ENCODE results near the gene RENBP. TPM values are rescaled to one million over a fixed set of nuclear protein-coding genes. Genes with fewer than 3 reads are reported as not detected.

The RENBP gene
- total and polyA plus RNA-seq, 4 donors = 16.6 to 90.8 (median 62.0) TPM

GRCh38 chrX:153925739-153926551 is 18.5 kb downstream of the RENBP start, which contains the start of gene ARHGAP4:
Gene ARHGAP4 (minus strand): TSS chrX:153926264. CDS start chrX:153926202, 62 bp downstream.
- no peak for DNase-seq
- H3K4me3 ChIP-seq = peak within 1 kb of the TSS; percentile 49
- no peak for TF ChIP-seq CTCF (IDR thresholded peaks at IDR 0.05; ENCODE audit: control extremely low read depth, extremely low read depth)
- no peaks in the 10 kb centered on the region for H3K27me3 ChIP-seq (ENCODE audit: control insufficient read depth in 3 of 3, insufficient read depth in 3 of 3, low read length in 2 of 3)
- H3K36me3 ChIP-seq (ENCODE audit: control insufficient read depth in 4 of 4, insufficient read depth in 4 of 4, low read length in 4 of 4) = peaks cover 0 to 3% (median 0%) of the 10 kb centered on the region in 4 donors
- peaks cover 0 to 34% (median 12%) of the 10 kb centered on the region in 5 donors for H3K4me1 ChIP-seq (ENCODE audit: control insufficient read depth in 5 of 5, insufficient read depth in 5 of 5, low read length in 5 of 5)
- peak within 1 kb of the TSS; percentile 95 to 96 for H3K27ac ChIP-seq (ENCODE audit: low read depth in 1 of 2, low read length in 1 of 2)
- H3K9me3 ChIP-seq (ENCODE audit: control insufficient read depth in 4 of 4, insufficient read depth in 3 of 4, low read length in 3 of 4) = peaks cover 0 to 3% (median 0%) of the 10 kb centered on the region in 4 donors
- no peak for ATAC-seq (ENCODE audit: insufficient read depth, low FRiP score)
- 11 to 29% methylated on average over 10 to 59 of the region's 59 CpGs for WGBS, 2 donors
- no peak within 1 kb of the TSS for H3K9ac ChIP-seq (ENCODE audit: insufficient read depth in 1 of 2, low read length in 2 of 2)

- peak overlapping the region; percentile 22 for H3K4me3 ChIP-seq
- H3K4me1 ChIP-seq (ENCODE audit: control insufficient read depth in 5 of 5, insufficient read depth in 5 of 5, low read length in 5 of 5) = peaks cover 0 to 34% (median 12%) of the 10 kb centered on the region in 5 donors
- no peak for TF ChIP-seq CTCF (IDR thresholded peaks at IDR 0.05; ENCODE audit: control extremely low read depth, extremely low read depth)
- peaks cover 0 to 3% (median 0%) of the 10 kb centered on the region in 3 donors for H3K27me3 ChIP-seq (ENCODE audit: control insufficient read depth in 3 of 3, insufficient read depth in 3 of 3, low read length in 2 of 3)
- WGBS, 2 donors = 36 to 66% methylated on average over 3 to 4 of the region's 4 CpGs
- peak overlapping the region; percentile 28 to 82 for H3K27ac ChIP-seq (ENCODE audit: low read depth in 1 of 2, low read length in 1 of 2)
- peaks cover 0 to 6% (median 0%) of the 10 kb centered on the region in 4 donors for H3K36me3 ChIP-seq (ENCODE audit: control insufficient read depth in 4 of 4, insufficient read depth in 4 of 4, low read length in 4 of 4)
- DNase-seq = no peak
- no peak overlapping the region for H3K9ac ChIP-seq (ENCODE audit: insufficient read depth in 1 of 2, low read length in 2 of 2)
- ATAC-seq (ENCODE audit: insufficient read depth, low FRiP score) = no peak
- peaks cover 0 to 3% (median 0%) of the 10 kb centered on the region in 4 donors for H3K9me3 ChIP-seq (ENCODE audit: control insufficient read depth in 4 of 4, insufficient read depth in 3 of 4, low read length in 3 of 4)
Measured at GRCh38 chrX:153925387-153925738, 19.1 kb downstream of the RENBP start.

GRCh38 chrX:153924149-153924861 is 20.1 kb downstream of the RENBP start:
- no peak for TF ChIP-seq CTCF (IDR thresholded peaks at IDR 0.05; ENCODE audit: control extremely low read depth, extremely low read depth)
- H3K36me3 ChIP-seq (ENCODE audit: control insufficient read depth in 4 of 4, insufficient read depth in 4 of 4, low read length in 4 of 4) = peaks cover 0 to 9% (median 0%) of the 10 kb centered on the region in 4 donors
- WGBS, 2 donors = 4 to 38% methylated on average over 13 to 14 of the region's 14 CpGs
- no peak for ATAC-seq (ENCODE audit: insufficient read depth, low FRiP score)
- H3K27me3 ChIP-seq (ENCODE audit: control insufficient read depth in 3 of 3, insufficient read depth in 3 of 3, low read length in 2 of 3) = peaks cover 0 to 3% (median 0%) of the 10 kb centered on the region in 3 donors
- H3K4me3 ChIP-seq = no peak overlapping the region
- peaks cover 0 to 34% (median 12%) of the 10 kb centered on the region in 5 donors for H3K4me1 ChIP-seq (ENCODE audit: control insufficient read depth in 5 of 5, insufficient read depth in 5 of 5, low read length in 5 of 5)
- H3K9ac ChIP-seq (ENCODE audit: insufficient read depth in 1 of 2, low read length in 2 of 2) = no peak overlapping the region
- DNase-seq = peak; percentile 63 to 68 (median 65)
- H3K27ac ChIP-seq (ENCODE audit: low read depth in 1 of 2, low read length in 1 of 2) = peak overlapping the region in 1 of 2 donors; percentile 52
- peaks cover 0 to 3% (median 0%) of the 10 kb centered on the region in 4 donors for H3K9me3 ChIP-seq (ENCODE audit: control insufficient read depth in 4 of 4, insufficient read depth in 3 of 4, low read length in 3 of 4)
